ENCODE measurements around the gene RAC2.

RAC2 gene

DNA sequence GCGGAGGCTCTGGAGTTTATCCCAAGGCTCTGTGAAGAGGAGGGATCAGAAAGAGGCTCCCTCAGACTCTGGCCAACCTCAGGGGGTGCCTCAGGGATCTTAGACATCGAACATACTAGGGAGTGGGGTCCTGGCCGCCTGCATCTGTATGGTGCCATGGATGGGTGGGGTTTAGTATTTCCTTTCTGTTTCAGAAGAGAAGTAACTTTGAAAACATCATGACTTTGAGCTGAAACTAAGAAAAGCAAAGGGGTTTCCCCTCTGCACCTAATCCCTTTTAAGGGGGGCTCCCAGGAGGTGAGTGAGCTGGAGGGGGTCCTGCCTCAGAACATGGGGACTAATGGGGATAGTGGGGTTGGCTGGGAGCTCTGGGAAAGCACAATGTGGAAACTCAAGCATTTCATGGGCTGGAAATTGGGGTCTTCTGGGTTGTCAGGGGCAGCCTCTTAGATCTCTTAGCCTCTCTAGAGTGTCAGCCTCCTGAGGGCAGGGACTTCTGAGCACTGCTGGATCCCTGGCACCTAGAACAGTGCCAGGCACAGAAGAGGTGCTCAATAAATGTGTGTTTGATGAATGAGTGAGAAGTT, 20.0 kb downstream of the RAC2 start:
- no peak for DNase-seq
- Histone ChIP-seq H3K4me3 (ENCODE audit: low read depth, low read length) (no peak overlapping the region), H3K4me1 (no peaks in the 10 kb centered on the region), H3K27me3 (no peaks in the 10 kb centered on the region), H3K9me3 (peaks cover 4% of the 10 kb centered on the region; the same call in 1 of the 2 replicates), H3K36me3 (no peaks in the 10 kb centered on the region)
- TF ChIP-seq, protein P1, sequence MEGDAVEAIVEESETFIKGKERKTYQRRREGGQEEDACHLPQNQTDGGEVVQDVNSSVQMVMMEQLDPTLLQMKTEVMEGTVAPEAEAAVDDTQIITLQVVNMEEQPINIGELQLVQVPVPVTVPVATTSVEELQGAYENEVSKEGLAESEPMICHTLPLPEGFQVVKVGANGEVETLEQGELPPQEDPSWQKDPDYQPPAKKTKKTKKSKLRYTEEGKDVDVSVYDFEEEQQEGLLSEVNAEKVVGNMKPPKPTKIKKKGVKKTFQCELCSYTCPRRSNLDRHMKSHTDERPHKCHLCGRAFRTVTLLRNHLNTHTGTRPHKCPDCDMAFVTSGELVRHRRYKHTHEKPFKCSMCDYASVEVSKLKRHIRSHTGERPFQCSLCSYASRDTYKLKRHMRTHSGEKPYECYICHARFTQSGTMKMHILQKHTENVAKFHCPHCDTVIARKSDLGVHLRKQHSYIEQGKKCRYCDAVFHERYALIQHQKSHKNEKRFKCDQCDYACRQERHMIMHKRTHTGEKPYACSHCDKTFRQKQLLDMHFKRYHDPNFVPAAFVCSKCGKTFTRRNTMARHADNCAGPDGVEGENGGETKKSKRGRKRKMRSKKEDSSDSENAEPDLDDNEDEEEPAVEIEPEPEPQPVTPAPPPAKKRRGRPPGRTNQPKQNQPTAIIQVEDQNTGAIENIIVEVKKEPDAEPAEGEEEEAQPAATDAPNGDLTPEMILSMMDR (IDR thresholded peaks at IDR 0.05; ENCODE audit: low read depth, low read length) = no peak

DNA sequence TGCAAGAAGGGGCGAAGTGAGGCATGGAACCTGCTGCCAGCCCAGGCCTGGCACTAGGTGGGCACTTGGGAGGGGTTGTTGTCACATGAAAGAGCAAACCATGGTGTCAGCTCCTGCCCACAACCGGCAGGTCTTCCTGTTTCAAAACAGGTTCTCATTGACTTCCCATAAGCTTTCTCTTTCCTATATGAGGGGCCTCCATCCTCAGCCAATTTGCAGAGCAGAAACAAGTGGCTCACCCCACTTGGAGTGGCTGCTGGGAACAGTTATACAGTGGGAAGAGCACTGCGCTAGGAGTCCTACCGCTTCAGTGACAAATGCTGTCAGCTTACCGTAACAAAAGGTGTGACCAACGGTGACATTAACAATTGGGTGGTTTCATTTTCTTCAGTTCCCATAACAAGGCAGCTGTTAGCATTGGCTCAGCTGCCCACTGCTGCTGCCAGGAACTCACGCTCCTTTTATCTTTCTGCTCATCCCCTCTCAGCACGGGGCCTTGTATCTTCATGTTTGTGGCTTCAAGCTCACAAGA, 21.6 kb downstream of the RAC2 start:
- Histone ChIP-seq H3K27me3 (no peaks in the 10 kb centered on the region), H3K9me3 (peaks cover 4% of the 10 kb centered on the region; the same call in 1 of the 2 replicates), H3K4me3 (ENCODE audit: low read depth, low read length) (no peak overlapping the region), H3K4me1 (no peaks in the 10 kb centered on the region), H3K36me3 (no peaks in the 10 kb centered on the region)
- DNase-seq = no peak
- TF ChIP-seq, protein P1 (IDR thresholded peaks at IDR 0.05; ENCODE audit: low read depth, low read length) = no peak

DNA sequence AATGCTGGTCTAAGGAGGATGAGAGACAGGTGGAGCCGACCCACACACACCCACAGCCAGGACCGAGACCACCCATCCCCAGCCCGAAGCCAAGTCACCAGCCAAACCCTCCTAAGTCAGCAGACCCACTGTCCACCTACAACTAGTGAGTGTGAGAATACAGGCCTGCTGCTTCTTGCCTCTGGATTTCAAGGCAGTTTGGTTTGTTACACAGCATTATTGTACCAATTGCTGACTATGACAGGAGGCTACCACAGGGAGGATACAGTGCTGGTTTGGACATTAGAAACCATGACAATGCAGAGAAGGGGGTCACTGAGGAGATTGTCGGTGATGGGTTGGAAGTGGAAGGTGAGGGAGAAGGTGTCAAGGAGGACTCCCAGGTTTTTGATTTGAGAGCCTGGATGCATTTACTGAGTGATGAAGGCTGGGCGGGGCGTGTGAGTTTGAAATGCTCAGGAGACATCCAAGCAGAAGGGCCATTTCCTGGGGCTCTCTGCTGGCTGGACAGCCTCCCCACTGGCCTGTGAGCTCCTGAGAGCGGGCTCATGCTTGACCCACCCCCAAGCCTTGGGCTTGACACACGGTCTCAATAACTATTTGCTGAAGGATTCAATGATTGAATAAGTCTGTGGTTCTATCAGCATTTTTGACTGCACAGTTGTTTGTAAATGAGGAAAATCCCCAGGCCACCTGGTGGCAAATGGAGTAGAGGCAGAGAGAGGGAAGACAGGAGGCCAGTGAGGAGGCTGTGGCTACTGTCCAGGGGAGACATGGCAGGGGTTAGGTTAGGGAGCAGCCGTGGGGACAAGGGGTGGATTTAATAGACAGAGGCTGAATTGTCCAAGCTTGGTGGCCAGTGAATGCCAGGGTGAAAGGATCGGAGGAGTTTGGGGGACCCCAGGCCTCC, 22.4 kb downstream of the RAC2 start:
- Histone ChIP-seq H3K4me3 (ENCODE audit: low read depth, low read length) (no peak overlapping the region), H3K36me3 (no peaks in the 10 kb centered on the region), H3K27me3 (no peaks in the 10 kb centered on the region), H3K4me1 (no peaks in the 10 kb centered on the region), H3K9me3 (peaks cover 4% of the 10 kb centered on the region; the same call in 1 of the 2 replicates)
- TF ChIP-seq, protein P1 (IDR thresholded peaks at IDR 0.05; ENCODE audit: low read depth, low read length) = no peak
- no peak for DNase-seq

DNA sequence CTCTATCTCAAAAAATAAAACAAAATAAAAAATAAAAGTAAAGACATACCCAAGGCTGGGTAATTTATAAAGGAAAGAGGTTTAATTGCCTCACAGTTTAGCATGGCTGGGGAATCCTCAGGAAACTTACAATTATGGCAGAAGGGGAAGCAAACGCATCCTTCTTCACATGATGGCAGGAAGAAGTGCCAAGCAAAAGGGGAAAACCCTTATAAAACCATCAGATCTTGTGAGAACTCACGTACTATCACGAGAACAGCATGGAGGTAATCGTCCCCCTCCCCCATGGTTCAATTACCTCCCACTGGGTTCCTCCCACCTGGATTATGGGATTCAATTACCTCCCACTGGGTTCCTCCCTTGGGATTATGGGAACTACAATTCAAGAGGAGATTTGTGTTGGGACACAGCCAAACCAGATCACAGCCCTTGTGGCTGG, 23.5 kb downstream of the RAC2 start:
- peaks cover 4% of the 10 kb centered on the region; the same call in 1 of the 2 replicates for H3K9me3 ChIP-seq
- H3K4me3 ChIP-seq (ENCODE audit: low read depth, low read length) = no peak overlapping the region
- TF ChIP-seq, protein P1 (IDR thresholded peaks at IDR 0.05; ENCODE audit: low read depth, low read length) = no peak
- no peaks in the 10 kb centered on the region for H3K36me3 ChIP-seq
- H3K27me3 ChIP-seq = no peaks in the 10 kb centered on the region
- H3K4me1 ChIP-seq = no peaks in the 10 kb centered on the region
- DNase-seq = no peak

DNA sequence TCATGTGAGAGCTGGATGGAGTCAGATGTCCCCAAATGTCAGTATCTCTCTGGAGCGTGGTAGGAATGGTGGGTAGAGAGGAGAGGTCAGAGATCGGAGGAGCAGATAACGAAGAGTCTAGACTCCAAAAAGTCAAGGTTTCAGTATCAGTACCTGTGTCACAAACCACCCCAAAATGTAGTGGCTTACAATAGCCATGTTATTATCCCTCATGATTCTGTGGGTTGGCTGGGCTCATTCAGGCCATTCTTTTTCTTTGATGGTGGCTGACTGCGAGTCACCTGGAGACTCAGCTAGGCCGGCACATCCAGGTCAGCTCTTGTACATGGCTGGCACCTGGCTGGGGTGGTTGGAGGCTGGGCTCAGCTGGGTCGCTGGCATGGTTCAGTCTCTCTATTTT, 24.5 kb downstream of the RAC2 start:
- Histone ChIP-seq H3K4me1 (no peaks in the 10 kb centered on the region), H3K27me3 (no peaks in the 10 kb centered on the region), H3K36me3 (no peaks in the 10 kb centered on the region), H3K4me3 (ENCODE audit: low read depth, low read length) (no peak overlapping the region), H3K9me3 (peaks cover 4% of the 10 kb centered on the region; the same call in 1 of the 2 replicates)
- TF ChIP-seq, protein P1 (IDR thresholded peaks at IDR 0.05; ENCODE audit: low read depth, low read length) = no peak
- DNase-seq = no peak
